HL-60 (cell line): ENCODE measurements around the gene RNF167.

Source experiments
- CTCF ChIP-seq: IDR thresholded peaks from one replicate; pipeline ENCODE4 v1.5.1; 2011; ENCODE audit warnings: low read length, control low read depth, inconsistent platforms; ENCODE audit not compliant: insufficient read depth
- GABPA ChIP-seq: IDR thresholded peaks from 2 replicates; pipeline ENCODE4 v1.6.1; 2012; ENCODE audit warnings: low read depth
- POLR2AphosphoS5 ChIP-seq: IDR thresholded peaks from 2 replicates; pipeline ENCODE4 v1.6.1; 2012; ENCODE audit warnings: low read depth

GRCh38 chr17:4972752-4973151, 32.7 kb downstream of the RNF167 start:
- no peak for TF ChIP-seq CTCF
- TF ChIP-seq GABPA, result no peak
- no peak for TF ChIP-seq POLR2AphosphoS5
